Body of pancreas (tissue), 4 donors: ENCODE data around the gene TNFSF8. TPM values are rescaled to one million over a fixed set of nuclear protein-coding genes. Genes with fewer than 3 reads are reported as not detected.

Experiments used
- ATAC-seq: fragments of 150-250 bp; one replicate; pipeline ENCODE4 v1.9.1; 2016
- DNase-seq, 4 donors: peaks; one replicate each; pipeline ENCODE4 v3.0.0-alpha.2; 2019
- H3K27ac ChIP-seq, 4 donors: fragments of 200-600 bp; sonication (generic); 1 replicate in 3 of 4; 2 replicates in 1 of 4; pipeline versions ENCODE4 v1.5.1 to v1.6.1; 2016 to 2019; ENCODE audit warnings: mild to moderate bottlenecking in 1 of 4, mixed read lengths in 1 of 4, moderate library complexity in 1 of 4
- H3K27me3 ChIP-seq, 2 donors: fragments of 200-600 bp; sonication (generic); one replicate each; pipeline ENCODE4 v1.6.0; 2016; ENCODE audit warnings: mild to moderate bottlenecking in 1 of 2
- H3K36me3 ChIP-seq, 2 donors: fragments of 200-600 bp; sonication (generic); replicated peaks in 1 of 2; 2 replicates each; pipeline ENCODE4 v1.5.1; 2016; ENCODE audit warnings: low read depth in 2 of 2; ENCODE audit not compliant: insufficient read depth in 1 of 2
- H3K4me1 ChIP-seq: fragments of 200-600 bp; sonication (generic); one replicate; pipeline ENCODE4 v1.6.0; 2016
- H3K4me3 ChIP-seq, 2 donors: fragments of 200-600 bp; sonication (generic); 1 replicate in 1 of 2; 2 replicates in 1 of 2; pipeline ENCODE4 v1.5.1; 2016 to 2019
- H3K9me3 ChIP-seq, 3 donors: fragments of 200-600 bp; sonication (generic); 1 replicate in 2 of 3; 2 replicates in 1 of 3; pipeline ENCODE4 v1.5.1; 2016
- POLR2A ChIP-seq, 3 donors: fragments of 450-650 bp; IDR thresholded peaks; one replicate each; pipeline ENCODE4 v1.6.1; 2016; ENCODE audit warnings: antibody characterized with exemption in 3 of 3, mild to moderate bottlenecking in 2 of 3
- WGBS, 2 donors: methylation state at CpG; one replicate each; pipeline ENCODE4 v1.1.5; 2017; 5-methylcytosine and 5-hydroxymethylcytosine counted together
- intact Hi-C: fragments of 100-400 bp; cut with DNase I; formaldehyde crosslinking; loops from one replicate; pipeline ENCODE4 v1.15.1; 2023
- total RNA-seq, 2 donors: library from RNA; depleted of rRNA; stranded (reverse); fragments of >200 nt; gene quantifications; one replicate each; pipeline ENCODE4 v1.1.0, GENCODE V29; 2016
- TF ChIP-seq, protein P1 (sequence below), 7 experiments: fragments of 450-650 bp in 4 of 7; fragments of 200-600 bp in 3 of 7; sonication (generic) in 3 of 7; IDR thresholded peaks; one replicate each; pipeline ENCODE4 v1.5.1; 2016 to 2019; ENCODE audit warnings: antibody characterized with exemption in 7 of 7

The TNFSF8 gene
- total RNA-seq, 2 donors from 2014 or later: 1.0 TPM; not detected in 1

DNA sequence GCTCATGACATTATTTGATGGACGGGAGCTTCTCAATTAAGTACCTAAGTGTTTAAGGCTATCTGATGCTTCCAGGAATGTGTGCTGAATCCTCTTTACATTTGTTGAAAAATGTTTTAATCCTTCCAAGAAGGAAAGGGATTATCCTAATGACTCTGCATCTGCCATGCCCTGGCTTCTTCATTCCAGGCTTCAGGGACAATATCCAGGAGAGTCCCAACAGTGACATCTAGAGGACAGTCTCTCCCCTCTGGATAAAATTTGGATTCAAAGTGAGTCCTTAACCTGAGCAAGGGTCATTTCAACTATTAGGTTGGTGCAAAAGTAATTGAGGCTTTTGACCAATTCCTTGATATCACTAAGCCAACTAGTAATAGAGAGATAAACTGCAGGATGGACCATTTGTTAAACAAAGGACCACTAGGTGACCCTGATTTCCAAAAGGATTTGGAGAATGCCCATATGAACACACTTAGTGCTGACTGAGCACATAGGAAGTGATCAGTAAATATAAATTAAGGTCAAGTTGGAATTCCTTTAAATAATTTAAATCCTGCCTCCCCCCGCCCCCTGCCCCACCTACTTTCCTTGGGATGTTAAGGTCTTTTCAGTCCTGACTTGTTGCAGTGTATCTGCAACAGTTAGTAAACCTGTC, 19.1 kb downstream of the TNFSF8 start:
- H3K4me3 ChIP-seq: no peak overlapping the region
- H3K27ac ChIP-seq: no peak overlapping the region
- peak; percentile 54 for ATAC-seq
- intact Hi-C loops: loop anchor here (5.0 to 10.0 kb wide), 2 partner anchors 104 to 174 kb away; no protein-coding TSS in a partner anchor
- TF ChIP-seq POLR2A (IDR thresholded peaks at IDR 0.05): no peak
- TF ChIP-seq, protein P1, sequence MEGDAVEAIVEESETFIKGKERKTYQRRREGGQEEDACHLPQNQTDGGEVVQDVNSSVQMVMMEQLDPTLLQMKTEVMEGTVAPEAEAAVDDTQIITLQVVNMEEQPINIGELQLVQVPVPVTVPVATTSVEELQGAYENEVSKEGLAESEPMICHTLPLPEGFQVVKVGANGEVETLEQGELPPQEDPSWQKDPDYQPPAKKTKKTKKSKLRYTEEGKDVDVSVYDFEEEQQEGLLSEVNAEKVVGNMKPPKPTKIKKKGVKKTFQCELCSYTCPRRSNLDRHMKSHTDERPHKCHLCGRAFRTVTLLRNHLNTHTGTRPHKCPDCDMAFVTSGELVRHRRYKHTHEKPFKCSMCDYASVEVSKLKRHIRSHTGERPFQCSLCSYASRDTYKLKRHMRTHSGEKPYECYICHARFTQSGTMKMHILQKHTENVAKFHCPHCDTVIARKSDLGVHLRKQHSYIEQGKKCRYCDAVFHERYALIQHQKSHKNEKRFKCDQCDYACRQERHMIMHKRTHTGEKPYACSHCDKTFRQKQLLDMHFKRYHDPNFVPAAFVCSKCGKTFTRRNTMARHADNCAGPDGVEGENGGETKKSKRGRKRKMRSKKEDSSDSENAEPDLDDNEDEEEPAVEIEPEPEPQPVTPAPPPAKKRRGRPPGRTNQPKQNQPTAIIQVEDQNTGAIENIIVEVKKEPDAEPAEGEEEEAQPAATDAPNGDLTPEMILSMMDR (IDR thresholded peaks at IDR 0.05): peak; percentile 67 to 80 (median 70)
- no peaks in the 10 kb centered on the region for H3K9me3 ChIP-seq
- no peaks in the 10 kb centered on the region for H3K36me3 ChIP-seq
- H3K4me1 ChIP-seq: peaks cover 16% of the 10 kb centered on the region
- no peaks in the 10 kb centered on the region for H3K27me3 ChIP-seq
- 54 to 59% methylated on average over 2 of the region's 2 CpGs for WGBS, 2 donors
- peak in 2 of 4 donors; percentile 20 to 30 for DNase-seq

DNA sequence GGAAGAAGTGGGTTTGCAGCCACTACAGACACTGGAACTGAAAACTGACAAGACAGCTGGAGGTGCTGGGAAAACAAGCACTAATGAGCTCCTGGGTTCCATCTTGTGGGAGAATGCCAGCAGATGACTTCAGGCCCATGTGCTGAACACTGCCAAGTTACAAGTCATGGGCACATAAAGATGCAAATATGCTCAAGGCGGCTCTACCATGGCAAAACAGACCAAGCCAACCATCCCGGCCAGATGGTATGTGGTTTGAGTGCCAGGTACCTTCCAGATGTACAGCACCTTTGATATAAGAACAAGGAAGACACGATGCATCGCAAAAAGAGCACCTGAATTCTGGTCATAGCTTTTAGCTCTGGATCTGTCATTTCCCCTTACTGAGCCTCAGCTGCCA, 19.9 kb downstream of the TNFSF8 start:
- H3K36me3 ChIP-seq: no peaks in the 10 kb centered on the region
- no peak for DNase-seq
- TF ChIP-seq POLR2A (IDR thresholded peaks at IDR 0.05): no peak
- TF ChIP-seq, protein P1 (IDR thresholded peaks at IDR 0.05): no peak
- no peak overlapping the region for H3K4me3 ChIP-seq
- no peaks in the 10 kb centered on the region for H3K27me3 ChIP-seq
- intact Hi-C loops: loop anchor here (5.0 to 10.0 kb wide), 2 partner anchors 104 to 173 kb away; no protein-coding TSS in a partner anchor
- H3K27ac ChIP-seq: no peak overlapping the region
- H3K4me1 ChIP-seq: peaks cover 16% of the 10 kb centered on the region
- ATAC-seq: no peak
- H3K9me3 ChIP-seq: no peaks in the 10 kb centered on the region
- 73 to 76% methylated on average over 4 of the region's 4 CpGs for WGBS, 2 donors

DNA sequence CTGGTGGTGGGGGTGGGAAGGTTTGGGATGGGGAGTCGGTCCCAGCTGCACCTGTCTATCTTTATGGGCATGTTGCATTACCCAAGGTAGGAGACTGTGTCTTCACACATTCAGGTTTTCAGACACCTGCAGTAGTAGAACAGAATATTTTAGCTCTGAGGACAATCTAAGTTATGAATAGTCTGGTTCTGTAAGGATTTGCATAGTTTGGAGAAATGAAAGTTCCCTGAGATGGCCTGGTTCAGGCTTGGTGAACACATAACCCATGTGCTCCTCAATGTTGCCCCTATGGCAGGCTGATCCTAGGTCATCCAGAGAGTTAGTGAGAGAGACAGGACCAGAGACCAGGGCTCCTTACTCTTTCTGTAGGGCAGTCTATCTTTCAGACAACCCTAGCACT, 20.7 kb downstream of the TNFSF8 start:
- H3K4me3 ChIP-seq: no peak overlapping the region
- no peak overlapping the region for H3K27ac ChIP-seq
- H3K4me1 ChIP-seq: peaks cover 16% of the 10 kb centered on the region
- no peak for DNase-seq
- no peak for ATAC-seq
- 40 to 86% methylated on average over 1 of the region's 1 CpG for WGBS, 2 donors
- no peaks in the 10 kb centered on the region for H3K9me3 ChIP-seq
- no peaks in the 10 kb centered on the region for H3K36me3 ChIP-seq
- intact Hi-C loops: loop anchor here (5.0 to 10.0 kb wide), 2 partner anchors 105 to 172 kb away; no protein-coding TSS in a partner anchor
- no peaks in the 10 kb centered on the region for H3K27me3 ChIP-seq
- TF ChIP-seq POLR2A (IDR thresholded peaks at IDR 0.05): no peak
- TF ChIP-seq, protein P1 (IDR thresholded peaks at IDR 0.05): no peak

- peak overlapping the region in 1 of 4 donors; percentile 52 for H3K27ac ChIP-seq
- no peak for TF ChIP-seq POLR2A (IDR thresholded peaks at IDR 0.05)
- TF ChIP-seq, protein P1 (IDR thresholded peaks at IDR 0.05): no peak
These were observed 21.5 kb downstream of the TNFSF8 start for GRCh38 chr9:114908805-114909448.

More at GRCh38 chr9:114908805-114909448, 21.5 kb downstream of the TNFSF8 start:
- no peaks in the 10 kb centered on the region for H3K27me3 ChIP-seq
- H3K36me3 ChIP-seq: no peaks in the 10 kb centered on the region
- DNase-seq: no peak
- H3K4me3 ChIP-seq: no peak overlapping the region
- no peak for ATAC-seq
- intact Hi-C loops: no loop called here
- no peaks in the 10 kb centered on the region for H3K9me3 ChIP-seq
- H3K4me1 ChIP-seq: peaks cover 16% of the 10 kb centered on the region
- 47 to 55% methylated on average over 6 of the region's 6 CpGs for WGBS, 2 donors
